Uterus (tissue), 2 donors: ENCODE data around the gene SEPHS1.

Experiments
- CTCF ChIP-seq, 4 experiments: fragments of 200-600 bp in 2 of 4; fragments of 450-650 bp in 2 of 4; sonication (generic) in 2 of 4; IDR thresholded peaks; one replicate each; pipeline ENCODE4 v1.5.1; 2016 to 2019; ENCODE audit warnings: antibody characterized with exemption in 4 of 4, mild to moderate bottlenecking in 2 of 4, moderate library complexity in 1 of 4
- POLR2A ChIP-seq, 2 donors: fragments of 450-650 bp; IDR thresholded peaks; one replicate each; pipeline ENCODE4 v1.6.1; 2016; ENCODE audit warnings: antibody characterized with exemption in 2 of 2, mild to moderate bottlenecking in 1 of 2, moderate library complexity in 1 of 2

GRCh38 chr10:13360587-13360986 is 12.5 kb upstream of the SEPHS1 start:
- TF ChIP-seq CTCF (IDR thresholded peaks at IDR 0.05) = no peak
- TF ChIP-seq POLR2A (IDR thresholded peaks at IDR 0.05) = no peak
